DND-41 (cell line): ENCODE measurements around the gene AKT1.

Experiments
- CTCF ChIP-seq: IDR thresholded peaks from 2 replicates; pipeline ENCODE4 v1.5.1; 2012; ENCODE audit warnings: borderline replicate concordance, low read length, moderate library complexity, mild to moderate bottlenecking; ENCODE audit not compliant: poor library complexity, severe bottlenecking; ENCODE audit errors: extremely low read depth
- EZH2 ChIP-seq: IDR thresholded peaks from 3 replicates; pipeline ENCODE4 v1.6.1; 2012; ENCODE audit warnings: borderline replicate concordance, low read depth, mild to moderate bottlenecking, moderate library complexity, low read length, inconsistent platforms; ENCODE audit not compliant: severe bottlenecking

DNA sequence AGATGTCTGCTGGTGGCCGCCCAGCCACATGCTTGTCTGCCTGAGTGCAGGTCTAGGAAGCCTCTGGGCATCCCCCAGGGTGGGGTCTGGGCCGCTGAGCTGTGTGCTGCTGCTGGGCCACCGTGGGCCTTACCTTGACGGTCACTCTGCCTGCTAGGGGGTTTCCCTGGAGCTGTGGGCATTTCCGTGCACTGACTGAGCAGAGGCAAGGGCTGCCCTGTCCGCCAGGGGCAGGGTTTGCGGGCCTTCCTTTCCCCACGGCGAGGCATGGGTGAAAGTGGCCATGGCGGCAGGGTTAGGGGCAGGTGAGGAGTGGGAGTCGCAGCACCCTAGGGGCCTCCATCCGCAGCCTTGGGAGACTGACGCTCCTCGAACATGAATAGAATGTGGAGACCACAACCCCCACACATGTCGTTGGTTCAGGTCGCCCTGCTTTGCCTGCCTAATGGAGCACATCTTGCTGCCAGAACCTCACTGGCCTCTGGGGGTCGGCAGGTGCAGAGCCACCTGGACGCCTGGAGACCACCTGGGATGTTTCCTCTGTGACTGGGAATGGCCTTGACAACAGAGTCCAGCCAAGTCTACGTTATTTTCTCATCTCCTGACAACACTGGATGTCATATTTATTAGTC lies 7.8 kb upstream of the AKT1 start:
- TF ChIP-seq CTCF, result no peak
- no peak for TF ChIP-seq EZH2
